Neural cell (in vitro differentiated cells): ENCODE measurements around the gene ALK. TPM values are rescaled to one million over a fixed set of nuclear protein-coding genes. Genes with fewer than 3 reads are reported as not detected.

Experiments
- H2AFZ ChIP-seq: fragments of 200-600, 300-800 bp; sonication (generic), shearing (Covaris generic); 2 replicates; pipeline ENCODE4 v1.6.0; 2014; ENCODE audit warnings: low read depth, mild to moderate bottlenecking, antibody characterized with exemption, low read length, moderate library complexity
- H3F3A ChIP-seq: fragments of 200-600 bp; shearing (Covaris generic); 2 replicates; pipeline ENCODE4 v1.6.1; 2016; ENCODE audit warnings: mild to moderate bottlenecking, moderate library complexity, mixed read lengths, antibody characterized with exemption, low read length; ENCODE audit not compliant: insufficient read depth, poor library complexity, severe bottlenecking
- H3K27ac ChIP-seq: fragments of 200-600, 300-800 bp; sonication (generic), shearing (Covaris generic); 2 replicates; pipeline ENCODE4 v1.5.1; 2014; ENCODE audit warnings: mild to moderate bottlenecking, low read length, moderate library complexity
- H3K27me3 ChIP-seq: fragments of 300-800, 200-600 bp; sonication (generic), shearing (Covaris generic); 2 replicates; pipeline ENCODE4 v1.6.0; 2014; ENCODE audit warnings: mild to moderate bottlenecking, low read depth, low read length, moderate library complexity; ENCODE audit not compliant: insufficient read depth
- H3K36me3 ChIP-seq: fragments of 300-800, 200-600 bp; sonication (generic), shearing (Covaris generic); 2 replicates; pipeline ENCODE4 v1.5.1; 2014; ENCODE audit warnings: mild to moderate bottlenecking, antibody characterized with exemption, low read length, moderate library complexity; ENCODE audit not compliant: insufficient read depth
- H3K4me2 ChIP-seq: fragments of 300-800, 200-600 bp; sonication (generic), shearing (Covaris generic); 2 replicates; pipeline ENCODE4 v1.6.0; 2014; ENCODE audit warnings: mild to moderate bottlenecking, low read length
- H3K4me3 ChIP-seq: fragments of 300-800, 200-600 bp; sonication (generic), shearing (Covaris generic); 2 replicates; pipeline ENCODE4 v1.5.1; 2014; ENCODE audit warnings: mild to moderate bottlenecking, low read length, moderate library complexity
- H3K79me2 ChIP-seq: fragments of 200-600 bp; shearing (Covaris generic); replicated peaks from 2 replicates; pipeline ENCODE4 v1.6.0; 2014; ENCODE audit warnings: mild to moderate bottlenecking, low read length, moderate library complexity; ENCODE audit not compliant: insufficient read depth
- H3K9ac ChIP-seq: fragments of 300-800, 200-600 bp; sonication (generic), shearing (Covaris generic); 2 replicates; pipeline ENCODE4 v1.6.1; 2016; ENCODE audit warnings: mild to moderate bottlenecking, low read length, mixed read lengths
- H3K9me2 ChIP-seq: fragments of 200-600 bp; shearing (Covaris generic); 2 replicates; pipeline ENCODE4 v1.6.1; 2016; ENCODE audit warnings: mild to moderate bottlenecking, low read length, mixed read lengths; ENCODE audit not compliant: insufficient read depth
- H3K9me3 ChIP-seq: fragments of 200-600, 300-800 bp; sonication (generic), shearing (Covaris generic); 2 replicates; pipeline ENCODE4 v1.6.1; 2016; ENCODE audit warnings: mild to moderate bottlenecking, mixed run types, low read length, moderate library complexity, mixed read lengths
- H4K20me1 ChIP-seq: fragments of 200-600 bp; shearing (Covaris generic); 2 replicates; pipeline ENCODE4 v1.6.1; 2016; ENCODE audit warnings: mild to moderate bottlenecking, mixed run types; ENCODE audit not compliant: insufficient read depth
- CTCF ChIP-seq: fragments of 450-650 bp; IDR thresholded peaks from 2 replicates; pipeline ENCODE4 v1.5.1; 2014; ENCODE audit warnings: antibody characterized with exemption, mild to moderate bottlenecking, moderate library complexity; ENCODE audit not compliant: poor library complexity, severe bottlenecking
- EP300 ChIP-seq: fragments of 450-650 bp; conservative IDR thresholded peaks from 2 replicates; pipeline ENCODE4 v1.6.1; 2014; ENCODE audit warnings: antibody characterized with exemption, mild to moderate bottlenecking, moderate library complexity; ENCODE audit not compliant: poor library complexity, severe bottlenecking
- EZH2 ChIP-seq: fragments of 200-600, 300-800 bp; shearing (Covaris generic), sonication (generic); IDR thresholded peaks from 2 replicates; pipeline ENCODE4 v1.6.1; 2014; ENCODE audit warnings: antibody characterized with exemption, low read length, borderline replicate concordance, mild to moderate bottlenecking; ENCODE audit not compliant: insufficient read depth, poor library complexity, severe bottlenecking
- MXI1 ChIP-seq: fragments of 450-650 bp; conservative IDR thresholded peaks from 2 replicates; pipeline ENCODE4 v1.6.1; 2014; ENCODE audit warnings: antibody characterized with exemption, mild to moderate bottlenecking; ENCODE audit not compliant: poor library complexity, severe bottlenecking
- POLR2AphosphoS5 ChIP-seq: IDR thresholded peaks from 2 replicates; pipeline ENCODE4 v1.6.1; 2012
- RAD21 ChIP-seq: fragments of 450-650 bp; conservative IDR thresholded peaks from 2 replicates; pipeline ENCODE4 v1.6.1; 2014; ENCODE audit warnings: antibody characterized with exemption, mild to moderate bottlenecking, moderate library complexity
- REST ChIP-seq: IDR thresholded peaks from 2 replicates; pipeline ENCODE4 v1.6.1; 2012; ENCODE audit warnings: borderline replicate concordance
- SMC3 ChIP-seq: fragments of 450-650 bp; conservative IDR thresholded peaks from 2 replicates; pipeline ENCODE4 v1.6.1; 2014; ENCODE audit warnings: antibody characterized with exemption, mild to moderate bottlenecking, moderate library complexity; ENCODE audit not compliant: poor library complexity
- TAF1 ChIP-seq: IDR thresholded peaks from 2 replicates; pipeline ENCODE4 v1.6.1; 2012; ENCODE audit warnings: low read depth
- polyA plus RNA-seq: library from polyadenylated mRNA; depleted of rRNA; stranded (reverse); fragments of >200 nt; gene quantifications from 2 replicates; pipeline ENCODE4 v1.2.3, GENCODE V29; 2014

ALK gene
- polyA plus RNA-seq, 1 donor from 2014 or later: 7.1 TPM

GRCh38 chr2:29420999-29421782, 500.2 kb downstream of the ALK start:
- H3K9me2 ChIP-seq: no peaks in the 10 kb centered on the region
- no peak overlapping the region for H3K9ac ChIP-seq
- no peak overlapping the region for H3K4me3 ChIP-seq
- no peaks in the 10 kb centered on the region for H3K79me2 ChIP-seq
- H3K4me2 ChIP-seq: no peak overlapping the region
- H3K36me3 ChIP-seq: no peaks in the 10 kb centered on the region
- H4K20me1 ChIP-seq: no peaks in the 10 kb centered on the region
- no peaks in the 10 kb centered on the region for H3K27me3 ChIP-seq
- no peaks in the 10 kb centered on the region for H3K9me3 ChIP-seq
- H2AFZ ChIP-seq: no peak overlapping the region
- H3K27ac ChIP-seq: no peak overlapping the region
- H3F3A ChIP-seq: no peaks in the 10 kb centered on the region
- no peak for TF ChIP-seq EP300
- TF ChIP-seq RAD21: no peak
- no peak for TF ChIP-seq TAF1
- no peak for TF ChIP-seq POLR2AphosphoS5
- TF ChIP-seq REST: no peak
- TF ChIP-seq EZH2: no peak
- TF ChIP-seq SMC3: no peak
- no peak for TF ChIP-seq MXI1
- no peak for TF ChIP-seq CTCF

GRCh38 chr2:29420464-29420863, 500.9 kb downstream of the ALK start:
- Histone ChIP-seq H3K9me3 (no peaks in the 10 kb centered on the region), H3K36me3 (no peaks in the 10 kb centered on the region), H3K9me2 (no peaks in the 10 kb centered on the region), H3K27ac (no peak overlapping the region), H2AFZ (no peak overlapping the region), H3K4me3 (no peak overlapping the region), H3F3A (no peaks in the 10 kb centered on the region), H3K4me2 (no peak overlapping the region), H3K79me2 (no peaks in the 10 kb centered on the region), H4K20me1 (no peaks in the 10 kb centered on the region), H3K9ac (no peak overlapping the region), H3K27me3 (no peaks in the 10 kb centered on the region)
- TF ChIP-seq EZH2: no peak
- no peak for TF ChIP-seq MXI1
- TF ChIP-seq EP300: no peak
- no peak for TF ChIP-seq CTCF
- TF ChIP-seq REST: no peak
- TF ChIP-seq POLR2AphosphoS5: no peak
- TF ChIP-seq SMC3: no peak
- no peak for TF ChIP-seq RAD21
- no peak for TF ChIP-seq TAF1
